ENCODE measurements around the gene SHD.

The SHD gene

GRCh38 chr19:4278010-4278409 is 1.1 kb upstream of the SHD start:
- no peaks in the 10 kb centered on the region for H3K9me3 ChIP-seq (ENCODE audit: low read length)
- H3F3A ChIP-seq (ENCODE audit: insufficient read depth, low read length), result no peaks in the 10 kb centered on the region
- H3K27ac ChIP-seq (ENCODE audit: low read depth, low read length, poor library complexity, severe bottlenecking), result no peak overlapping the region
- no peaks in the 10 kb centered on the region for H3K27me3 ChIP-seq (ENCODE audit: insufficient read depth, low read length)
- no peak overlapping the region for H3K9ac ChIP-seq (ENCODE audit: low read length)
- H4K20me1 ChIP-seq (ENCODE audit: insufficient read depth, low read length), result no peaks in the 10 kb centered on the region
- no peak overlapping the region for H3K4me2 ChIP-seq (ENCODE audit: low read length)
- no peaks in the 10 kb centered on the region for H3K9me2 ChIP-seq (ENCODE audit: low read depth, low read length)
- H3K4me3 ChIP-seq (ENCODE audit: low read depth, low read length, poor library complexity, severe bottlenecking), result no peak overlapping the region
- TF ChIP-seq CTCF (IDR thresholded peaks at IDR 0.05; ENCODE audit: low read length), result no peak
- no peak for TF ChIP-seq EZH2 (IDR thresholded peaks at IDR 0.05; ENCODE audit: borderline replicate concordance, low read length)
- H2AFZ ChIP-seq (ENCODE audit: low read length), result no peak overlapping the region
- no peaks in the 10 kb centered on the region for H3K36me3 ChIP-seq (ENCODE audit: insufficient read depth, low read length)
- H3K79me2 ChIP-seq (ENCODE audit: insufficient read depth, low read length), result no peaks in the 10 kb centered on the region
- no peaks in the 10 kb centered on the region for H3K4me1 ChIP-seq (ENCODE audit: insufficient read depth, low read length, severe bottlenecking)

- H3K27me3 ChIP-seq (ENCODE audit: insufficient read depth, low read length), result no peaks in the 10 kb centered on the region
- no peak overlapping the region for H3K4me3 ChIP-seq (ENCODE audit: low read depth, low read length, poor library complexity, severe bottlenecking)
- no peak overlapping the region for H3K9ac ChIP-seq (ENCODE audit: low read length)
These were observed 132 bp downstream of the SHD start for GRCh38 chr19:4279267-4279529.

GRCh38 chr19:4279530-4280422 is 710 bp downstream of the SHD start:
- H3K79me2 ChIP-seq (ENCODE audit: insufficient read depth, low read length), result no peaks in the 10 kb centered on the region
- no peaks in the 10 kb centered on the region for H3K27me3 ChIP-seq (ENCODE audit: insufficient read depth, low read length)
- no peak overlapping the region for H3K4me2 ChIP-seq (ENCODE audit: low read length)
- no peak for TF ChIP-seq EZH2 (IDR thresholded peaks at IDR 0.05; ENCODE audit: borderline replicate concordance, low read length)
- TF ChIP-seq CTCF (IDR thresholded peaks at IDR 0.05; ENCODE audit: low read length), result no peak
- no peak overlapping the region for H3K4me3 ChIP-seq (ENCODE audit: low read depth, low read length, poor library complexity, severe bottlenecking)
- H3K9me3 ChIP-seq (ENCODE audit: low read length), result no peaks in the 10 kb centered on the region
- H3K36me3 ChIP-seq (ENCODE audit: insufficient read depth, low read length), result no peaks in the 10 kb centered on the region
- no peak overlapping the region for H2AFZ ChIP-seq (ENCODE audit: low read length)
- H3K9me2 ChIP-seq (ENCODE audit: low read depth, low read length), result no peaks in the 10 kb centered on the region
- no peaks in the 10 kb centered on the region for H3K4me1 ChIP-seq (ENCODE audit: insufficient read depth, low read length, severe bottlenecking)
- no peak overlapping the region for H3K27ac ChIP-seq (ENCODE audit: low read depth, low read length, poor library complexity, severe bottlenecking)
- no peaks in the 10 kb centered on the region for H3F3A ChIP-seq (ENCODE audit: insufficient read depth, low read length)
- H4K20me1 ChIP-seq (ENCODE audit: insufficient read depth, low read length), result no peaks in the 10 kb centered on the region
- no peak overlapping the region for H3K9ac ChIP-seq (ENCODE audit: low read length)

More at GRCh38 chr19:4279267-4279529, 132 bp downstream of the SHD start:
- Histone ChIP-seq H3F3A (ENCODE audit: insufficient read depth, low read length) (no peaks in the 10 kb centered on the region), H3K27ac (ENCODE audit: low read depth, low read length, poor library complexity, severe bottlenecking) (no peak overlapping the region), H3K4me1 (ENCODE audit: insufficient read depth, low read length, severe bottlenecking) (no peaks in the 10 kb centered on the region), H3K79me2 (ENCODE audit: insufficient read depth, low read length) (no peaks in the 10 kb centered on the region), H3K4me2 (ENCODE audit: low read length) (no peak overlapping the region), H3K9me2 (ENCODE audit: low read depth, low read length) (no peaks in the 10 kb centered on the region), H3K9me3 (ENCODE audit: low read length) (no peaks in the 10 kb centered on the region), H4K20me1 (ENCODE audit: insufficient read depth, low read length) (no peaks in the 10 kb centered on the region), H3K36me3 (ENCODE audit: insufficient read depth, low read length) (no peaks in the 10 kb centered on the region), H2AFZ (ENCODE audit: low read length) (no peak overlapping the region)
- TF ChIP-seq EZH2 (IDR thresholded peaks at IDR 0.05; ENCODE audit: borderline replicate concordance, low read length) (no peak), CTCF (IDR thresholded peaks at IDR 0.05; ENCODE audit: low read length) (no peak)
